ENCODE measurements around the gene RS1.

DNA sequence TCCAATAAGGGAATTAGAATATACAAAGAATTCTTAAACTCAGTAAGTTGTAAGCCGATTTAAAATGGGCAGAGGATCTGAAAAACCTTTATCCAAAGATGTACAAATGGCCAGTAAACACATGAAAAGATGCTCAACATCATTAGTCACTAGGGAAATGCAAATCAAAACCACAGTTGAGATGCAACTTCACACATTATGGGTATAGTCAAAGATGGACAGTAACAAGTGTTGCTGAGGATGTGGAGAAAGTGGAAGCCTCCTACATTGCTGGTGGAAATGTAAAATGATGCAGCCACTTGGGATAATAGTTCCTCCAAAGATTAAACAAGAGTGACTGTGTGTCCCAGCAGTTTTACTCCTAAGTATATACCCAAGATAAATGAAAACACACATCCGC is 32.6 kb downstream of the RS1 start:
- TF ChIP-seq, protein P1, sequence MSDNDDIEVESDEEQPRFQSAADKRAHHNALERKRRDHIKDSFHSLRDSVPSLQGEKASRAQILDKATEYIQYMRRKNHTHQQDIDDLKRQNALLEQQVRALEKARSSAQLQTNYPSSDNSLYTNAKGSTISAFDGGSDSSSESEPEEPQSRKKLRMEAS (IDR thresholded peaks at IDR 0.05): no peak
- TF ChIP-seq RAD21 (IDR thresholded peaks at IDR 0.05) (no peak), CTCF (IDR thresholded peaks at IDR 0.05; ENCODE audit: low read depth, low read length, missing input control) (no peak)
